ENCODE data around the gene XYLT1. TPM values are rescaled to one million over a fixed set of nuclear protein-coding genes. Genes with fewer than 3 reads are reported as not detected.

Gene XYLT1
- total and polyA plus RNA-seq, 2 of the 8 experiments (the other 6 are each of a cell fraction or from before 2014, with no cell fraction given): 6.6 to 25.4 TPM

DNA sequence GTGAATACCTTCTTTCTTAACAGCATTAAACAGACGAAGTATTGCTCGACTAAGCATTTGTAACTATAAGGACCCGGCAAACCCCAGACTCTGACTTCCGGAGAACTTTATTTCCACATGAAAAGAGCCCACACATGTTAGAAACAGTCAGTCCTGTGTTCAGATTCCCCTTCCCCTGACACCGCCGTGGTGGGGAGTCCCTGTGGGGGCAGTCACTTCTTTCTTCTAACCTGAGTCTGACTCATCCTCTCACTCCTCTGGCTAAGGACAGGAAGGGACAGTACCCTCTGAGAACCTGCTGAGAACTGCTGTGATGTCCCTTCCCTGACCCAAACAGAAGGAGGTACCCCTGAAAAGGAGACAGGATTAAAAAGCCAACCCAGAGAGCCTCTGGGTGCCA lies 165.1 kb downstream of the XYLT1 start:
- H3K4me3 ChIP-seq (ENCODE audit: extremely low read depth in 1 of 4, insufficient read depth in 2 of 4, low read depth in 3 of 4, low read length in 4 of 4): no peak overlapping the region
- no peak overlapping the region for H3K9ac ChIP-seq (replicated peaks in 1 of 4; ENCODE audit: extremely low read depth in 1 of 4, low read depth in 3 of 4, low read length in 3 of 4)
- H4K8ac ChIP-seq (ENCODE audit: extremely low read depth, insufficient read depth, low read length): no peak overlapping the region
- no peaks in the 10 kb centered on the region for H3K79me1 ChIP-seq (ENCODE audit: low read depth, low read length)
- no peak overlapping the region for H3K18ac ChIP-seq (ENCODE audit: extremely low read depth, low read length)
- H3K27ac ChIP-seq (ENCODE audit: low read depth, low read length): no peak overlapping the region
- no peaks in the 10 kb centered on the region for H3K36me3 ChIP-seq (ENCODE audit: control insufficient read depth in 2 of 4, insufficient read depth in 4 of 4, low read length in 3 of 4)
- H3K27me3 ChIP-seq (replicated peaks in 1 of 4; ENCODE audit: control insufficient read depth in 3 of 4, extremely low read depth in 1 of 4, insufficient read depth in 3 of 4, low read length in 3 of 4): no peaks in the 10 kb centered on the region
- H2BK12ac ChIP-seq (ENCODE audit: low read depth, low read length): no peak overlapping the region
- H3K79me2 ChIP-seq (ENCODE audit: control insufficient read depth in 1 of 2, insufficient read depth in 2 of 2, low read length in 2 of 2): no peaks in the 10 kb centered on the region
- H4K20me1 ChIP-seq (replicated peaks in 1 of 2; ENCODE audit: control insufficient read depth in 1 of 2, insufficient read depth in 2 of 2, low read length in 2 of 2): no peaks in the 10 kb centered on the region
- 69% methylated on average over 6 of the region's 6 CpGs; no CpG with 5 or more reads in 1 of the 2 experiments for WGBS, 2 experiments (ENCODE audit: extremely low coverage in 1 of 2, insufficient coverage in 1 of 2, insufficient read length in 1 of 2, insufficient replicate concordance in 2 of 2, low coverage in 1 of 2, low lambda C conversion rate in 2 of 2, missing lambda C conversion rate in 1 of 2)
- no peak overlapping the region for H3K4me2 ChIP-seq (ENCODE audit: insufficient read depth in 1 of 2, low read depth in 2 of 2, low read length in 2 of 2)
- H2AFZ ChIP-seq (ENCODE audit: low read length): no peak overlapping the region
- ChIA-PET POLR2A (ENCODE audit: partially characterized antibody) (interaction anchor here (0.6 kb wide), 1 partner anchor 26 kb away, joined by 3 read pairs; no protein-coding TSS in a partner anchor), CTCF (ENCODE audit: partially characterized antibody) (interaction anchor here (0.7 to 1.6 kb wide), 2 partner anchors 94 to 163 kb away, joined by 3 to 5 read pairs; no protein-coding TSS in a partner anchor)
- H3K4ac ChIP-seq (replicated peaks; ENCODE audit: insufficient read length, low read depth, low read length): no peak overlapping the region
- H3K23me2 ChIP-seq (ENCODE audit: low read depth, low read length): no peaks in the 10 kb centered on the region
- H4K5ac ChIP-seq (ENCODE audit: insufficient read length, low read depth, low read length): no peak overlapping the region
- no peak overlapping the region for H2AK5ac ChIP-seq (ENCODE audit: low read depth, low read length)
- peaks cover 3 to 35% (median 14%) of the 10 kb centered on the region in 4 experiments for H3K4me1 ChIP-seq (replicated peaks in 1 of 4; ENCODE audit: control insufficient read depth in 3 of 4, insufficient read depth in 4 of 4, low read length in 3 of 4)
- H2BK5ac ChIP-seq (ENCODE audit: low read depth, low read length): no peak overlapping the region
- no peak overlapping the region for H3K23ac ChIP-seq (ENCODE audit: insufficient read length)
- no peak for DNase-seq (ENCODE audit: low read depth in 1 of 2, low spot score in 2 of 2)
- H2BK120ac ChIP-seq (replicated peaks; ENCODE audit: low read depth, low read length): no peak overlapping the region
- no peak overlapping the region for H3K14ac ChIP-seq (ENCODE audit: insufficient read length)
- no peak overlapping the region for H2BK15ac ChIP-seq (ENCODE audit: low read length)
- no peak overlapping the region for H3K56ac ChIP-seq (replicated peaks; ENCODE audit: insufficient read length, low read depth, low read length)
- H2BK20ac ChIP-seq (ENCODE audit: low read length): no peak overlapping the region
- H4K91ac ChIP-seq (replicated peaks; ENCODE audit: insufficient read length, low read length): no peak overlapping the region
- H3K9me3 ChIP-seq (ENCODE audit: insufficient read depth in 2 of 2, low read depth in 1 of 2, low read length in 1 of 2): no peaks in the 10 kb centered on the region
- FAIRE-seq: no peak
- TF ChIP-seq YY1 (IDR thresholded peaks at IDR 0.05; ENCODE audit: low read depth, low read length) (no peak), RFX5 (IDR thresholded peaks at IDR 0.05; ENCODE audit: borderline replicate concordance, low read depth, low read length) (no peak), POU5F1 (IDR thresholded peaks at IDR 0.05; ENCODE audit: low read depth, low read length) (no peak), JUND (IDR thresholded peaks at IDR 0.05; ENCODE audit: low read length) (no peak), CBX8 (IDR thresholded peaks at IDR 0.05; ENCODE audit: borderline replicate concordance, low read depth, low read length) (no peak), USF2 (IDR thresholded peaks at IDR 0.05; ENCODE audit: low read length) (no peak), EGR1 (IDR thresholded peaks at IDR 0.05; ENCODE audit: borderline replicate concordance, low read depth, low read length) (no peak), SP4 (IDR thresholded peaks at IDR 0.05; ENCODE audit: low read length) (no peak), SAP30 (IDR thresholded peaks at IDR 0.05; ENCODE audit: insufficient read depth, insufficient replicate concordance, low read length) (no peak), RAD21 (IDR thresholded peaks at IDR 0.05 in 1 of 2, conservative IDR thresholded peaks at IDR 0.05 in 1 of 2; ENCODE audit: low read depth in 2 of 2, low read length in 2 of 2) (no peak), SIRT6 (IDR thresholded peaks at IDR 0.05; ENCODE audit: low read length) (no peak), RNF2 (IDR thresholded peaks at IDR 0.05; ENCODE audit: borderline replicate concordance, low read depth, low read length, missing control alignments, poor library complexity, severe bottlenecking) (no peak), FOSL1 (IDR thresholded peaks at IDR 0.05; ENCODE audit: insufficient read depth, low read depth, low read length) (no peak)

Data from H1 (cell line).